ENCODE data around the gene DLEC1. TPM values are rescaled to one million over a fixed set of nuclear protein-coding genes. Genes with fewer than 3 reads are reported as not detected.

DLEC1 gene
- total RNA-seq, 2 donors from 2014 or later: 3.9 to 6.0 TPM

DNA sequence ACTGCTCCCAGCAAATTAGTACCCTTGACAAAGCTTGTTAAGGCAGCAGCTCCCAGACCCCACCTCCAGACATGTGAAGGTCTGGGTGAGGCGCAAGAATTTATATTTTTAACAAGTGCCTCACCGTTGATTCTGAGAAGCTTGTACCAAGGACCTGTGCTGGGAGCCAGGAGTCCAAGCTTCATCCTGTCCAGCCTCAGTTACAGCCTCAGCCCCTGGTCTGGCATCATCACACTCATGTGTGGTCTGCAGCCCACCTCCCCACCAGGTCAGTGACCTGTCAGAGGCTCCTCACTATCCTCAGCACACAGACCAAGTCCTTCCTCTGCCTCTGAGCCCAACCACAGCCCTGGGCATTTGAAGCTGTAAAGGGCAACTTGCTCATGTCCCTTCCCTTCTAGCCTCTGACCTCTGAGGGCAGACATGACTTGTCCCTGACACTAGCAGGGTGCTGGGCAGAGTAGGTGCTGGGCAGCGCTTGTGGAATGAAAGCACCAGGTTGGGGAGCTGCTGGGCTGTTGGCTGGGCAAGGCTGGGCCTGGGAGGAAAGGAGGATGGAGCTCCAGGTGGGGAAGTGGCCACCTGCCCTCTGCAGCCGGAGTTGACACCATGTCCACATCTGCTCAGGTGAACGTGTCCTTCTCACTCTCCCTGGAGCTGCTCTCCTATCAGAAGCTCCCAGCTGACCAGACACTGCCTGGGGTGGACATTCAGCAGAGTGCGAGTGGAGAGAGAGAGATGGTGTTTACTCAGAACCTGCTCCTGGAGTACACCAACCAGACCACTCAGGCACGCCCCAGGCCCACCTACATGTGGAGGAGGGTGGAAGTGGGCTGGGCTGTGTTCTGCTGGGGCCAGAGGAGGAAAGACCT, 81.0 kb downstream of the DLEC1 start:
- Mint-ChIP-seq H3K4me1 (no peaks in the 10 kb centered on the region), H3K27me3 (ENCODE audit: insufficient read depth) (peaks cover 9% of the 10 kb centered on the region), H3K36me3 (ENCODE audit: low read depth) (peaks cover 49% of the 10 kb centered on the region), H3K27ac (no peak overlapping the region), H3K9me3 (no peaks in the 10 kb centered on the region), H3K4me3 (no peak overlapping the region)
- Histone ChIP-seq H3K4me3 (ENCODE audit: low read length) (no peak overlapping the region), H3K9ac (ENCODE audit: extremely low read depth, low read length, poor library complexity, severe bottlenecking) (no peak overlapping the region), H3K9me3 (ENCODE audit: control insufficient read depth, low read length) (no peaks in the 10 kb centered on the region), H3K4me1 (ENCODE audit: control insufficient read depth, insufficient read depth, low read length) (no peaks in the 10 kb centered on the region), H3K27me3 (ENCODE audit: control insufficient read depth, insufficient read depth, low read length, poor library complexity, severe bottlenecking) (no peaks in the 10 kb centered on the region), H3K36me3 (ENCODE audit: control insufficient read depth, insufficient read depth, low read length) (peaks cover 37% of the 10 kb centered on the region), H3K27ac (ENCODE audit: low read depth, low read length) (no peak overlapping the region)
- no peak for TF ChIP-seq CTCF (conservative IDR thresholded peaks at IDR 0.05)
- DNase-seq: peak; percentile 31
- 92 to 100% methylated on average over 3 to 7 of the region's 7 CpGs for WGBS, 2 experiments (ENCODE audit: insufficient coverage in 1 of 2, insufficient read length in 1 of 2)

- no peak for TF ChIP-seq CTCF (conservative IDR thresholded peaks at IDR 0.05)
- H3K27ac ChIP-seq (ENCODE audit: low read depth, low read length): no peak overlapping the region
- no peak overlapping the region for H3K9ac ChIP-seq (ENCODE audit: extremely low read depth, low read length, poor library complexity, severe bottlenecking)
- Mint-ChIP-seq H3K4me1 (no peaks in the 10 kb centered on the region), H3K9me3 (no peaks in the 10 kb centered on the region), H3K27me3 (ENCODE audit: insufficient read depth) (peaks cover 1% of the 10 kb centered on the region), H3K27ac (no peak overlapping the region), H3K36me3 (ENCODE audit: low read depth) (peaks cover 57% of the 10 kb centered on the region), H3K4me3 (no peak overlapping the region)
- no peak overlapping the region for H3K4me3 ChIP-seq (ENCODE audit: low read length)
- H3K4me1 ChIP-seq (ENCODE audit: control insufficient read depth, insufficient read depth, low read length): no peaks in the 10 kb centered on the region
- no peaks in the 10 kb centered on the region for H3K9me3 ChIP-seq (ENCODE audit: control insufficient read depth, low read length)
- peaks cover 44% of the 10 kb centered on the region for H3K36me3 ChIP-seq (ENCODE audit: control insufficient read depth, insufficient read depth, low read length)
- 94 to 95% methylated on average over 4 to 11 of the region's 11 CpGs for WGBS, 2 experiments (ENCODE audit: insufficient coverage in 1 of 2, insufficient read length in 1 of 2)
- DNase-seq: peak; percentile 38
- H3K27me3 ChIP-seq (ENCODE audit: control insufficient read depth, insufficient read depth, low read length, poor library complexity, severe bottlenecking): no peaks in the 10 kb centered on the region
Measured at GRCh38 chr3:38120693-38121450, 81.9 kb downstream of the DLEC1 start.

DNA sequence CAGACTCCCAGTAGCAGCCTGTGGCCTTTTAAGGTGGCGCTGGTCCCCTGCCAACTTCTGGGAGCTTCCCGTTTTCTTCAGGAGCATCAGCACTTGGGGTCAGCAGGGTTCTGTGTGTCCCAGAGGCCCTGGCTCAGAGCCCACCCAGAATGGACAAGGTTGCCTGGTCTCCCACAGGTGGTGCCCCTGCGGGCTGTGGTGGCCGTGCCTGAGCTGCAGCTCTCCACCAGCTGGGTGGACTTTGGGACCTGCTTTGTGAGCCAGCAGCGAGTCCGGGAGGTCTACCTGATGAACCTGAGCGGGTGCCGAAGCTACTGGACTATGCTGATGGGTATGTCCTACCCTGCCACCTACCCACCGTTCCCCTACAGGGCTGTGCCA, 82.4 kb downstream of the DLEC1 start:
- WGBS, 2 experiments (ENCODE audit: insufficient coverage in 1 of 2, insufficient read length in 1 of 2): 93 to 94% methylated on average over 7 to 9 of the region's 9 CpGs
- H3K4me1 Mint-ChIP-seq: no peaks in the 10 kb centered on the region
- H3K27me3 ChIP-seq (ENCODE audit: control insufficient read depth, insufficient read depth, low read length, poor library complexity, severe bottlenecking): no peaks in the 10 kb centered on the region
- no peak overlapping the region for H3K4me3 Mint-ChIP-seq
- no peak overlapping the region for H3K9ac ChIP-seq (ENCODE audit: extremely low read depth, low read length, poor library complexity, severe bottlenecking)
- no peak overlapping the region for H3K27ac Mint-ChIP-seq
- no peak overlapping the region for H3K27ac ChIP-seq (ENCODE audit: low read depth, low read length)
- H3K27me3 Mint-ChIP-seq (ENCODE audit: insufficient read depth): no peaks in the 10 kb centered on the region
- H3K4me1 ChIP-seq (ENCODE audit: control insufficient read depth, insufficient read depth, low read length): no peaks in the 10 kb centered on the region
- no peaks in the 10 kb centered on the region for H3K9me3 ChIP-seq (ENCODE audit: control insufficient read depth, low read length)
- peak; percentile 29 for DNase-seq
- TF ChIP-seq CTCF (conservative IDR thresholded peaks at IDR 0.05): no peak
- peaks cover 50% of the 10 kb centered on the region for H3K36me3 ChIP-seq (ENCODE audit: control insufficient read depth, insufficient read depth, low read length)
- H3K4me3 ChIP-seq (ENCODE audit: low read length): no peak overlapping the region
- H3K36me3 Mint-ChIP-seq (ENCODE audit: low read depth): peaks cover 58% of the 10 kb centered on the region
- H3K9me3 Mint-ChIP-seq: no peaks in the 10 kb centered on the region

Measured in endodermal cell (in vitro differentiated cells).